ENCODE results near the gene SOHLH1. TPM values are rescaled to one million over a fixed set of nuclear protein-coding genes. Genes with fewer than 3 reads are reported as not detected.
"Not testable (repeated sequence)": the region's sequence is repeated elsewhere in the genome, so short reads cannot be mapped to it uniquely, and the experiment has no call there.

The SOHLH1 gene
- total RNA-seq, 1 experiment from 2014 or later, result not detected

- DNase-seq (ENCODE audit: low spot score), result no peak
These were observed 20.9 kb downstream of the SOHLH1 start for GRCh38 chr9:135678236-135679017.

GRCh38 chr9:135677641-135678168, 21.6 kb downstream of the SOHLH1 start:
- no peak for DNase-seq (ENCODE audit: low spot score)

DNA sequence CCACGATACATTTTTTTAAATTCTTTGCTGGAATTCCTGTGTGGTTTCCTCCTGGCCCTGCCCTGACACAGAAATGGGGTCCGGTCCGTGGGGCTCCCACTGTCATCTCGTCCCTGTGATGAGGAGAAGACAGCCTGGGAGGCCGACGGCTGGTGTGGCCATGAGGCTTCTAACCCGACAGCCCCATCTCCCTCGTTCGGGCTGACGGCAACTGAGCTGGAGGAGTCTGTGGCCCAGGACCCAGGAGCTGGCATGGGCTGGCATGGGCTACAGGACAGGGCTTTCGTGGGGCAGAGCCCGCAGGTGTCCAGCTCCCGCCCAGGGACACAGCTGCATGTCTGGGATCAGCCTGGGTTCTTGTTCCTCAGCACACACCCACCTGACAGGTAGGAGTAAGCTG, 22.4 kb downstream of the SOHLH1 start:
- no peak for DNase-seq (ENCODE audit: low spot score)

DNA sequence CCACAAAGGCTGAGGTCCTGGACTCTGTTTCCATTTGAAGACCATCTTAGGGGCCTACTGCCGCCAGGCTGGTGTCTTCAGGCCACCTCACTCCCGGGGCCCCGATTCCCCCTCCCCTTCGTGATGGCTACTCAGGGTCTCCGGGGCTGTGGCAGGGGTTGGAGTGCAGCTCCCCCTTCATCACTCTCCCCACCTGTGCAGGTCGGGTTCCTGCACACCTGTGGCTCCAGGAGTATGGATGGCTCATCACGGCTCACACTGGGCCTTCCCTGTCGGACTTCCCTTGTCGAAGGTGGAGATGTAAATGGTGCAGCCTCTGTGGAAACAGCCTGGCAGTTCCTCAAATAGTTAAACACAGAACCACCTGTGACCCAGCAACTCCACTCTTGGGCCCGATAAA, 24.3 kb downstream of the SOHLH1 start:
- no peak for DNase-seq (ENCODE audit: low spot score)

GRCh38 chr9:135673941-135674340, 25.3 kb downstream of the SOHLH1 start:
- no peak for DNase-seq (ENCODE audit: low spot score)

DNA sequence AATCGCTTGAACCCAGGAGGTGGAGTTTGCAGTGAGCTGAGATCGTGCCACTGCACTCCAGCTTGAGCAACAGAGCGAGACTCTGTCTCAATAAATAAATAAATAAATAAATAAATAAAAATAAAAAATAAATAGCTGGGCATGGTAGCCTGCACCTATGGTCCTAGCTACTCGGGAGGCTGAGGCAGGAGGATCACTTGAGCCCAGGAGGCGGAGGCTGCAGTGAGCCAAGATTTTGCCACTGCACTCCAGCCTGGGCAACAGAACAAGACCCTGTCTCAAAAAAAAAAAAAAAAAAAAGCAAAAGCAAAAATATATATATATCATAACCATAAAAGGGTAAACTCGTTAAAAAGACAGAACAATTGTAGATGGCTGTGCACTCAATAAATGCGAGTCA, 26.5 kb downstream of the SOHLH1 start:
- not testable (repeated sequence) for DNase-seq (ENCODE audit: low spot score)

- no peak for DNase-seq (ENCODE audit: low spot score)
These were observed 27.7 kb downstream of the SOHLH1 start for GRCh38 chr9:135671591-135672041.

DNA sequence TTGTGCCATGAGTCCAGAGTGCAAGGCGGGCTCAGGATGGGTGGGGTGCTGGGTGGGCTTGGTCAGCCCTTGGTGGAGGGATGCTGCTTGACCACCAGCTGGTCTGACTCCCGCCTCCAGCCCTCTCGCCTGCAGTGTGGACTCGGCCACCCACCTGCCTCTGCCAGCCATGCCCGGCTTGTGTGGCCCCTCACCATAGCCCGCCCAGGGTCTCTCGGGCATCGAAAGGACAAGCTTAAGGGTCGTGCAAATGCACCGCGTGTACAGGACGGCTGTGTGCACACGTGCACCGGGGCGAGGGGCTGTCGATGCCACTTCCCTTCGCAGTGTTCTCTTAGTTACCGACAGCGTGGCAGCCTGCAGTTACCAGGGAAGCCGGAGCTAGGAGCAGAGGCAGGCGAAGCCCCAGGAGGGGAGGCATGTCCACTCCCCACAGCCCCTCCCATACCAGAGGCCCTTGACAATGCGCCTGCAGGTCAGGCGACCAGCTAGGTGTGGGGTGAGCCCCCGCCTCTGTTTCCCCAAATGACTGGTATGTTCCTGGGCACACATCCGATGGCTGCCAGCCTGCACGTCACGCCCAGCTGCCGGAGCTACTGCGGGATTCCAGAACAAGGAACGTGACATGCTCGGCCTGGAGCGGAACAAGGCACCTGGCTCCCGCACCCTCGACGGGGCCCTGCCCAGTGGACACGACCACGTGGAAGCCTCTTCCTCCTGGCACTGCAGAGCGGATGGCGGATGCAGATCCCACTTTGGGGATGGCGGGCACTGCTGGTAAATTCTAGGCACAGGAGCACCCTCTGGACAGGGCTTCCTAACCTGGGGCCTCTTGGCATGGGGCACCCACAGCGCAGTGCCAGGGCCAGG, 28.3 kb downstream of the SOHLH1 start:
- DNase-seq (ENCODE audit: low spot score), result no peak

DNA sequence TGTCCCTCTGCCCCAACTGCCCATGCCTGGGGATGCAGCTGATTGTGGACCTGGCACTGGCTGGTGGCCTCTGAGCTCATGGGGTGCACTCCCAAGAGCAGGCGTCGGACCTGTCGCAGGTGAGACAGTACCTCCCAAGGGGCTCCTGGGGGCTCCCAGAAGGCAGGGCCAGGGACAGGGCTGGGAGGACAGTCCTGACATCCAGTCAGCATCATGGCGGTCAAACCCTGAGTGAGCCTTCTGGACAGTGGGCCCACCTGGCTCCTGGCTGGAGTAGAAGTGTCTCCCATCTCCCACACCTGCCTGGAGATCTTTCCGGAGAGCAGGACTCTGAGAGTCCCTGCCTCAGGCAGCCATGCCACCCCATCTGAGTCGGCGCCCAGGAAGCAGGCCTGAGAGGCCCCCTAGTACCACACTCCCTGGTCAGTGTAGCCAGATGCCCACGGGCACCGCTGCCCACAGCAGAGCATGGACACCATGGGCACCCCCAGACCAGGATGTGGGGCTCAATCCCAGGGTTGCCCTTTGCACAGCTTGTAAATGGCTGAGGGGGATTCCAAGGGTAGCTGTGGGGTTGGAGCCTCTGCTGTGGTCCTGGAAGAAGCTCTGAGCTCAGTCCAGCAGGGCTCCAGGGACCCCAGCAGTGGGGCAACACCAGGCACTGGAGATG, 29.5 kb downstream of the SOHLH1 start:
- DNase-seq (ENCODE audit: low spot score), result no peak

- DNase-seq (ENCODE audit: low spot score), result not testable (repeated sequence)
These were observed 30.3 kb downstream of the SOHLH1 start for GRCh38 chr9:135669018-135669417.

- DNase-seq (ENCODE audit: low spot score), result no peak
These were observed 31.7 kb downstream of the SOHLH1 start for GRCh38 chr9:135667463-135668001.

DNA sequence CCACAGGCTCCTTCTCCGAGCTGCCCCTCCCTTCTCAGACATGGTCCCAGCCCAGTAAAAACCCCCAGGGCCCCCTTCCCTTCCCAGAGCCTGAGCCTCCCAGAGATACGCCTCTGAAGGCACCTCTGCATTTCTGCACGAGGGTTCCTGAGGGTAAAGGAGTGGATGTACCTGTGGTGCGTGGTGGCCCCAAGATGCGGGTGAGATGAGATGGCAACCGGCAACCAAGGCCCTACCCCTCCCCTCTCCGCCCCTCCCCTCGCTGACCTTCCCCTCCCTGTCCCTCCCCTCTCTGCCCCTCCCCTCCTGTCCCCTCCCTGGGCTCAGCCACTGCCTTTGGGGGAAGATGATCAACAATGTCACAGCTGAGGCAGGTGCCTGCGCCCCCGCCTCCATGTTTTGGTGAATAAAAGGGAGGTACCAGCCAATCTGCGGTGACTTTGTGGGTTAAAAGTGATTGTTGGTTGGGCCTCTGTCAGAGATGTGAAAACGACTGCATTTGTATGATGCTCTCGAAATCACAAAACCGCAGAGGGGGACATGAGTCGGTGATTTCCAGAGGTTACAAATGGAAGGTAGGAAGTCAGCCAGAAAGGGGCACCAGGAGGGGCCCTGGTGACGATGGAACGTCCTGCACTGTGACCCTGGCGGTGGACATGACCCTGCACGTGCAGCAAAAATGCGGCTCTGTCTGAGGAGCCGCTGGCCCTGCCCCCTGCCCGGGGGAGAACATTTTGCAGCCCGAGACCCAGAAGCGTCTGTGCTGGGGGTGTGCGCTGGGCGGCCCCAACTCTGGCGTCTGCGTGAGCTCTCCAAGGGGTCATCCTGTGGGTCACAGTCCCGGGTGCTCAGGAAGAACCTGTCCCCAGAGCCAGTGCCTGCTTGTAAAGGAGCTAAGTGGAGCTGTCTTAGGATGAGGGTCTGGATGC, 32.5 kb downstream of the SOHLH1 start:
- no peak for DNase-seq (ENCODE audit: low spot score)

DNA sequence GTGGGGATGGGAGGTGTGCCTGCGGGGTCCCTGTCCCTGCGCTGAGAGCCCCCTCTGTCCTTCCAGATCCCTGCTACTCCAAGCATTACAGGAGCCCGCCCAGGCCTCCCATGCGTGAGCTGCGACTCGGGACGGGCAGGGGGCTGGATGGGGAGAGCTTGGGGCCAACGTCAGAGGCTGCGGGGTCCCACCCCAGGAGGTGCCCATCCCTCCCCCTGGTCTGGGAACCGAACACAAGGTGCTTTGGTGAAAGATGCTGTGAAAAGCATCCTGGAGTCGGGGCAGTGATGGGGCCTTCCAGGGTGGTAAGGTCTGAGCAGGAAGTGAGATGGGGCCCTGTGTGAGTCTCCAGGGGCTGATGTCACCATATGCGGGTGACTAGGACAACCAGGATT, 33.5 kb downstream of the SOHLH1 start:
- DNase-seq (ENCODE audit: low spot score), result no peak

DNA sequence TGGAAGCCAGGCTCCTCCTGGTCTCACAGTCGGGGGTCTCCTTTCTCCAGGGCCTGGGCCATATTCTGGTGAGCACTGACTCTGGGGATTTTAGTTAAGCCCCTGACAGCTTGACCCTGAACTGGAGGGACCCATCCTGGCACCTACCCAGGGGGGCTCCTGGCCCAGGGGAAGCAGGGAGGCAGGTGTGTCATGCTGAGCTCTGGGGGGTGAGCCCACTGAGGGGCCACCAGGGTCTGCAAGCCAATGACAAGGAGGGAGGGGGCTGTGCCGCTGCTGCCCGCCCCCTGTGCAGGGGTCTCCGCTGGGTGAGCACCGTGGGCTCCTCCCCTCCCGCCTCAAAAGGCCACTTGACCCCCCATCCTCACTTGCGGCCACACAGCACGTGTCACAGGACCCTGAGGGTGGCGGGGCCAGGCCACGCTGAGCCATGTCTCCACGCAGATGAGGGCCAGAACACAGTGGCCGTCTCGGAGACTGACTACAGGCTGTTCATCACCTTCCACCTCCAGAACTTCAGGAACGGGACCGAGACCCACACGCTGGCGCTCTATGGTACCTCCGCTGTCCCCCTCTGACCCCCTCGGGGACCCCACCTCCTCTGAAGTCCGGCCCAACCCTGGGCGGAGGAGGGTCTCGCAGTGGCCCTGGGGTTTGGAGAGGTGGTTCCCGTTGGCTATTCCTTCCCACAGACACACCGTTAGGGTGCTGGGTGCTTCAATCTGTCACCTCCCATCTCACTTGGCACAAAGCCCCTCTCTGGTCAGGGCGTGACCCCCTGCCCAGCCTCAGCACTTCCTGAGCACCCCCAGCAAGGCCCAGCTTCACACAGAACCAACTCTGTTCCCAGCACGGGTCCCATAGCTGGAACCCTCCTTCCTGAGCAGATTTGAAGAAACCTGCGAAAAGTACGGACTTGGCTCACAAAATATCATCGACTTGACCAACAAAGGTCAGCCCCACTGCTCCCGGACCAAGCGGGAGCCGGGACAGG, 34.2 kb downstream of the SOHLH1 start:
- no peak for DNase-seq (ENCODE audit: low spot score)

DNA sequence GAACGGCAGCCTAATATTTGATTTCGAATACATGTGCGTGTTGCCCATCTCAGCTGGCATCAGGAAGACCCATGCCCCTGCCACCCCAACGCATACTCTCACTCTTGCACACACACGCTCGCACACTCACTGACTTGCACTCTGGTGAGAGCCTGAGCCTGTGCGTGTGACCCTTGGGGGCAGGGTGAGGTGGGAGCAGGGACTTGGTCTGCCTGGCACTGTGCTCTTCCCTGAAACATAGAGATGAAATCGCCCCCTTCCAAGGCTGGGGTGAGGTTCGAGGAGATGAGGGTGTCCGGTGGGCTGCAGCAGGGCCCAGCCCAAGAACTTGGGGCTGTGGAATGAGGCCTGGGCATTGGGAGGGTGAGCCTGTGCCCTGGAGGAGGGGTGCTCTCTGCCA, 35.0 kb downstream of the SOHLH1 start:
- no peak for DNase-seq (ENCODE audit: low spot score)

GRCh38 chr9:135663857-135664256, 35.4 kb downstream of the SOHLH1 start:
- no peak for DNase-seq (ENCODE audit: low spot score)

- DNase-seq (ENCODE audit: low spot score), result no peak
These were observed 35.9 kb downstream of the SOHLH1 start for GRCh38 chr9:135663451-135663770.

DNA sequence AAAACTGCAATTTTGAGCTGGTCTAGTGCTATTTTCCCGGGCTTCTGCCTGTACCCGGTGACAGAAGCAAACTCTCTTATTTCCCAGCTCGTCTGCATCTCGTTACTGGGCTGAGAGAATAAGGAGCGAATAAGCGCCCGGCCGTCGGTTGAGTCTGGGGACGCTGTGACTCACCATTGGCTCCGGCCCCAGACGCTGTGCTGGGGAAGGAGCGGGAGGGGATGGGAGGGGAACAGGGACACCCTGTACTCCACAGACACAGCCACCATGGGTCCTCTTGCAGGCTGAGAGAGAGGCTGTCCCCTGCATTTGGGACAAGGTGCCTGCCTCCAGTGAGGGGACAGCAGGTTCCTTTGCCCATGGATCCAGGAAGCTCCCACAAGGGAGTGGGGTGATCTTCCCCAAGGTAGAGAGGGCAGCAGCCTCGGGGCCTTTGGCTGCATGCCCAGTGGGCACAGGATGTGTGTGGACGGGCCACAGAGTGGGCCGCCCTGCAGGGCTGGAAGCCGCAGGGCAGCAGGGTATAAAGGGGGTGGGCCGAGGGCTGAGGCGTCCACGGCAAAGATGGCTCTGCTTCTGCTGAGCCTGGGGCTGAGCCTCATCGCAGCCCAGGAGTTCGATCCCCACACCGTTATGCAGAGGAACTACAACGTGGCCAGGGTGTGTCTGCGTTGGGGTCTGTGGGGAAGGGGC, 36.4 kb downstream of the SOHLH1 start, which contains the start of gene LCN9:
LCN9 (plus strand) TSS at position 552 of the 693 bp plus-strand sequence; CDS start at position 565, 13 bp downstream.
- DNase-seq (ENCODE audit: low spot score), result no peak

Measured in HT-29 (cell line).